Activated B cell treated with CpG ODN at 0.5 μM for 24 hours (primary cell): Measurements from ENCODE around the gene RAPGEF6. TPM values are rescaled to one million over a fixed set of nuclear protein-coding genes. Genes with fewer than 3 reads are reported as not detected.

Experiments used
- ATAC-seq: fragments of 200-7000 bp; cut with Tn5 transposase; one replicate; pipeline ENCODE4 v1.10.0; 2021; ENCODE audit warnings: low read depth, mild to moderate bottlenecking, moderate library complexity
- CTCF ChIA-PET: fragments of 350-600 bp; sonication (Branson Sonifier 250); formaldehyde crosslinking; loops from one replicate; lab custom pipeline; 2021; ENCODE audit warnings: antibody characterized with exemption; lab: Charles Lee
- POLR2A ChIA-PET: fragments of 350-600 bp; sonication (Branson Sonifier 250); formaldehyde crosslinking; loops from one replicate; lab custom pipeline; 2021; ENCODE audit warnings: antibody characterized with exemption; lab: Charles Lee
- DNase-seq: peaks from one replicate; pipeline ENCODE4 v3.0.0; 2022
- H3K27ac Mint-ChIP-seq: one replicate; pipeline ENCODE4 v1.8.0; 2020; ENCODE audit warnings: mixed read lengths
- H3K27me3 Mint-ChIP-seq: one replicate; pipeline ENCODE4 v1.8.0; 2021; ENCODE audit warnings: mixed read lengths
- H3K36me3 Mint-ChIP-seq: one replicate; pipeline ENCODE4 v1.8.0; 2021; ENCODE audit warnings: low read depth, mixed read lengths
- H3K4me1 Mint-ChIP-seq: one replicate; pipeline ENCODE4 v1.8.0; 2021; ENCODE audit warnings: mixed read lengths
- H3K4me3 Mint-ChIP-seq: one replicate; pipeline ENCODE4 v1.8.0; 2020; ENCODE audit warnings: mild to moderate bottlenecking, mixed read lengths
- H3K9me3 Mint-ChIP-seq: one replicate; pipeline ENCODE4 v1.8.0; 2020; ENCODE audit warnings: mixed read lengths
- CTCF ChIP-seq: fragments of 200-600 bp; IDR thresholded peaks from one replicate; pipeline ENCODE4 v1.8.0; 2022; ENCODE audit warnings: antibody characterized with exemption, mild to moderate bottlenecking
- intact Hi-C: fragments of 100-400 bp; cut with micrococcal nuclease; formaldehyde crosslinking; loops from one replicate; pipeline ENCODE4 v1.15.1; 2024
- total RNA-seq: library from RNA; stranded (reverse); gene quantifications from 2 replicates; pipeline ENCODE4 v1.2.3, GENCODE V29; 2022

RAPGEF6 gene
- total RNA-seq, 1 donor from 2014 or later, result 45.1 TPM

GRCh38 chr5:131473731-131474130 is 161.3 kb downstream of the RAPGEF6 start:
- Mint-ChIP-seq H3K9me3 (no peaks in the 10 kb centered on the region), H3K27me3 (no peaks in the 10 kb centered on the region), H3K27ac (no peak overlapping the region), H3K4me1 (no peaks in the 10 kb centered on the region), H3K4me3 (no peak overlapping the region), H3K36me3 (peaks cover 69% of the 10 kb centered on the region)
- no peak for ATAC-seq
- ChIA-PET POLR2A (no interaction called here), CTCF (no interaction called here)
- no peak for DNase-seq
- TF ChIP-seq CTCF, result no peak
- intact Hi-C loops, result no loop called here

GRCh38 chr5:131466171-131466766 is 168.8 kb downstream of the RAPGEF6 start:
- Mint-ChIP-seq H3K27ac (no peak overlapping the region), H3K4me1 (peaks cover 8% of the 10 kb centered on the region), H3K9me3 (no peaks in the 10 kb centered on the region)

GRCh38 chr5:131463656-131464055 is 171.4 kb downstream of the RAPGEF6 start:
- no peaks in the 10 kb centered on the region for H3K27me3 Mint-ChIP-seq
- DNase-seq (no peak), ATAC-seq (no peak)
- TF ChIP-seq CTCF, result no peak
- H3K9me3 Mint-ChIP-seq, result no peaks in the 10 kb centered on the region
- H3K4me1 Mint-ChIP-seq, result peaks cover 8% of the 10 kb centered on the region
- H3K4me3 Mint-ChIP-seq, result no peak overlapping the region
- intact Hi-C loops, result no loop called here
- POLR2A ChIA-PET, result interaction anchor here (0.8 kb wide), 1 partner anchor 183 kb away, joined by 5 read pairs; no protein-coding TSS in a partner anchor
- H3K27ac Mint-ChIP-seq, result no peak overlapping the region
- CTCF ChIA-PET, result no interaction called here
- H3K36me3 Mint-ChIP-seq, result peaks cover 62% of the 10 kb centered on the region

More at GRCh38 chr5:131466171-131466766, 168.8 kb downstream of the RAPGEF6 start:
- no peak overlapping the region for H3K4me3 Mint-ChIP-seq
- H3K27me3 Mint-ChIP-seq, result no peaks in the 10 kb centered on the region
- ChIA-PET POLR2A (no interaction called here), CTCF (no interaction called here)
- DNase-seq, result no peak
- H3K36me3 Mint-ChIP-seq, result peaks cover 59% of the 10 kb centered on the region
- no peak for ATAC-seq
- intact Hi-C loops, result no loop called here
- TF ChIP-seq CTCF, result no peak

- ChIA-PET POLR2A (no interaction called here), CTCF (no interaction called here)
- Mint-ChIP-seq H3K36me3 (peaks cover 62% of the 10 kb centered on the region), H3K27ac (no peak overlapping the region), H3K4me3 (no peak overlapping the region), H3K4me1 (peaks cover 8% of the 10 kb centered on the region), H3K9me3 (no peaks in the 10 kb centered on the region), H3K27me3 (no peaks in the 10 kb centered on the region)
- ATAC-seq (no peak), DNase-seq (no peak)
- no peak for TF ChIP-seq CTCF
- intact Hi-C loops, result no loop called here
These were observed 172.6 kb downstream of the RAPGEF6 start for GRCh38 chr5:131462454-131462853.

GRCh38 chr5:131461742-131462141 is 173.3 kb downstream of the RAPGEF6 start:
- H3K4me3 Mint-ChIP-seq, result no peak overlapping the region
- TF ChIP-seq CTCF, result no peak
- intact Hi-C loops, result no loop called here
- peaks cover 58% of the 10 kb centered on the region for H3K36me3 Mint-ChIP-seq
- ChIA-PET CTCF (no interaction called here), POLR2A (no interaction called here)
- no peaks in the 10 kb centered on the region for H3K27me3 Mint-ChIP-seq
- no peak overlapping the region for H3K27ac Mint-ChIP-seq
- peaks cover 8% of the 10 kb centered on the region for H3K4me1 Mint-ChIP-seq
- ATAC-seq, result no peak
- DNase-seq, result no peak
- H3K9me3 Mint-ChIP-seq, result no peaks in the 10 kb centered on the region
